Esophagus muscularis mucosa (tissue), 4 donors: ENCODE data around the gene MRFAP1L1. TPM values are rescaled to one million over a fixed set of nuclear protein-coding genes. Genes with fewer than 3 reads are reported as not detected.

ENCODE experiments used
- DNase-seq: peaks from one replicate; pipeline ENCODE4 v3.0.0-alpha.2; 2017; ENCODE audit errors: extremely low spot score
- H3K27ac ChIP-seq, 4 donors: fragments of 200-600 bp; sonication (generic); replicated peaks in 1 of 4; 1 replicate in 3 of 4; 2 replicates in 1 of 4; pipeline ENCODE4 v1.5.1; 2016 to 2019; ENCODE audit warnings: mild to moderate bottlenecking in 1 of 4
- H3K27me3 ChIP-seq, 4 donors: fragments of 200-600 bp; sonication (generic); one replicate each; pipeline versions ENCODE4 v1.5.1 to v1.6.0; 2016 to 2019
- H3K36me3 ChIP-seq, 4 donors: fragments of 200-600 bp; sonication (generic); one replicate each; pipeline ENCODE4 v1.5.1; 2016 to 2019
- H3K4me1 ChIP-seq, 4 donors: fragments of 200-600 bp; sonication (generic); one replicate each; pipeline ENCODE4 v1.5.1; 2016 to 2019
- H3K4me3 ChIP-seq, 4 donors: fragments of 200-600 bp; sonication (generic); 1 replicate in 2 of 4; 2 replicates in 2 of 4; pipeline ENCODE4 v1.5.1; 2016 to 2019; ENCODE audit warnings: mild to moderate bottlenecking in 4 of 4, moderate library complexity in 1 of 4
- H3K9me3 ChIP-seq, 4 donors: fragments of 200-600 bp; sonication (generic); 1 replicate in 3 of 4; 2 replicates in 1 of 4; pipeline ENCODE4 v1.5.1; 2016 to 2019
- EP300 ChIP-seq: sonication (generic); formaldehyde crosslinking; IDR thresholded peaks from one replicate; pipeline ENCODE4 v1.6.1; 2017; ENCODE audit warnings: antibody characterized with exemption
- POLR2A ChIP-seq: fragments of 450-650 bp; IDR thresholded peaks from one replicate; pipeline ENCODE4 v1.6.1; 2017; ENCODE audit warnings: antibody characterized with exemption, moderate library complexity, mild to moderate bottlenecking, low read depth
- POLR2AphosphoS5 ChIP-seq, 2 donors: sonication (generic); formaldehyde crosslinking; IDR thresholded peaks; one replicate each; pipeline ENCODE4 v1.6.1; 2017; ENCODE audit warnings: antibody characterized with exemption in 2 of 2
- WGBS: methylation state at CpG from one replicate; pipeline ENCODE4 v1.1.5; 2018; 5-methylcytosine and 5-hydroxymethylcytosine counted together
- intact Hi-C: fragments of 100-400 bp; cut with DNase I; formaldehyde crosslinking; loops from one replicate; pipeline ENCODE4 v1.15.1; 2023
- total RNA-seq, 4 donors: library from RNA; depleted of rRNA; stranded (reverse); fragments of >200 nt; gene quantifications; one replicate each; pipeline versions ENCODE4 v1.1.0 to v1.2.1, GENCODE V29; 2016
- TF ChIP-seq, protein P1 (sequence below), 3 experiments: fragments of 200-600 bp in 2 of 3; fragments of 450-650 bp in 1 of 3; sonication (generic) in 2 of 3; IDR thresholded peaks; one replicate each; pipeline ENCODE4 v1.5.1; 2017 to 2019; ENCODE audit warnings: antibody characterized with exemption in 3 of 3, mild to moderate bottlenecking in 2 of 3, moderate library complexity in 1 of 3

Gene MRFAP1L1
- total RNA-seq, 4 donors from 2014 or later, result 55.2 to 60.0 (median 57.0) TPM

DNA sequence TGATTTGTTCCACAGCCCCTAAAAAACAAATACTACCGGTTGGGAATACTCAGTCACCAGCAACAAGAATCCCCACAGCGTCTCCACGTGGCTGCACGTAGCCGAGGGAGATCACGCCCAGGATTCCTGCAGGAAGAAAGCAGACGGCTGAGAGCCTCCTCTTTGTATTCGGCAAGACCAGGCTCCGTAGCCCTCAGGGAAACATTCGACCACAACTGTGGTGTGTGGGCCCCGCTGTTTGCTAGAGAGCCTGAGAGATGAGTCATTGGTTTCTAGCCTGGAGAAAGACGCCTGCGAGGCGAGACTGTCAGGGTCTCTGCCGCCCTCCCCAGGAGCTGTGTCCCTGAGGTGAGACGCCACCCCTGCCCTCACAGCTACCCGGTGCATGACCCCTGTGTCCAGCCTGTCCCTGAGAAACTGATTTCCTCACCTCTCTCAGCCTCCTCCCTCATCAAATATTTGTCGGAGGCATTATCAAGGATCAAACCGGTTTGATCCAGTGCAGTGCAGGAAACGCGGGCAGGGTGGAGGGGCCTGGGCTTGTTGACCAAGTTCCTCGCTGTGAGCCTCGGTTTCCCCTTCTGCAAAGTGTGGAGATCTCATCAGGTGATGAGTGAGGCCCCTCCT is 20.7 kb downstream of the MRFAP1L1 start:
- no peak overlapping the region for H3K27ac ChIP-seq
- H3K36me3 ChIP-seq, result no peaks in the 10 kb centered on the region
- peaks cover 0 to 15% (median 6%) of the 10 kb centered on the region in 4 donors for H3K4me1 ChIP-seq
- no peaks in the 10 kb centered on the region for H3K27me3 ChIP-seq
- 53% methylated on average over 15 of the region's 23 CpGs for WGBS
- no peak overlapping the region for H3K4me3 ChIP-seq
- no peaks in the 10 kb centered on the region for H3K9me3 ChIP-seq
- TF ChIP-seq, protein P1, sequence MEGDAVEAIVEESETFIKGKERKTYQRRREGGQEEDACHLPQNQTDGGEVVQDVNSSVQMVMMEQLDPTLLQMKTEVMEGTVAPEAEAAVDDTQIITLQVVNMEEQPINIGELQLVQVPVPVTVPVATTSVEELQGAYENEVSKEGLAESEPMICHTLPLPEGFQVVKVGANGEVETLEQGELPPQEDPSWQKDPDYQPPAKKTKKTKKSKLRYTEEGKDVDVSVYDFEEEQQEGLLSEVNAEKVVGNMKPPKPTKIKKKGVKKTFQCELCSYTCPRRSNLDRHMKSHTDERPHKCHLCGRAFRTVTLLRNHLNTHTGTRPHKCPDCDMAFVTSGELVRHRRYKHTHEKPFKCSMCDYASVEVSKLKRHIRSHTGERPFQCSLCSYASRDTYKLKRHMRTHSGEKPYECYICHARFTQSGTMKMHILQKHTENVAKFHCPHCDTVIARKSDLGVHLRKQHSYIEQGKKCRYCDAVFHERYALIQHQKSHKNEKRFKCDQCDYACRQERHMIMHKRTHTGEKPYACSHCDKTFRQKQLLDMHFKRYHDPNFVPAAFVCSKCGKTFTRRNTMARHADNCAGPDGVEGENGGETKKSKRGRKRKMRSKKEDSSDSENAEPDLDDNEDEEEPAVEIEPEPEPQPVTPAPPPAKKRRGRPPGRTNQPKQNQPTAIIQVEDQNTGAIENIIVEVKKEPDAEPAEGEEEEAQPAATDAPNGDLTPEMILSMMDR (IDR thresholded peaks at IDR 0.05), result no peak
- TF ChIP-seq POLR2A (no peak), EP300 (no peak)
- no peak for DNase-seq
- intact Hi-C loops, result no loop called here

DNA sequence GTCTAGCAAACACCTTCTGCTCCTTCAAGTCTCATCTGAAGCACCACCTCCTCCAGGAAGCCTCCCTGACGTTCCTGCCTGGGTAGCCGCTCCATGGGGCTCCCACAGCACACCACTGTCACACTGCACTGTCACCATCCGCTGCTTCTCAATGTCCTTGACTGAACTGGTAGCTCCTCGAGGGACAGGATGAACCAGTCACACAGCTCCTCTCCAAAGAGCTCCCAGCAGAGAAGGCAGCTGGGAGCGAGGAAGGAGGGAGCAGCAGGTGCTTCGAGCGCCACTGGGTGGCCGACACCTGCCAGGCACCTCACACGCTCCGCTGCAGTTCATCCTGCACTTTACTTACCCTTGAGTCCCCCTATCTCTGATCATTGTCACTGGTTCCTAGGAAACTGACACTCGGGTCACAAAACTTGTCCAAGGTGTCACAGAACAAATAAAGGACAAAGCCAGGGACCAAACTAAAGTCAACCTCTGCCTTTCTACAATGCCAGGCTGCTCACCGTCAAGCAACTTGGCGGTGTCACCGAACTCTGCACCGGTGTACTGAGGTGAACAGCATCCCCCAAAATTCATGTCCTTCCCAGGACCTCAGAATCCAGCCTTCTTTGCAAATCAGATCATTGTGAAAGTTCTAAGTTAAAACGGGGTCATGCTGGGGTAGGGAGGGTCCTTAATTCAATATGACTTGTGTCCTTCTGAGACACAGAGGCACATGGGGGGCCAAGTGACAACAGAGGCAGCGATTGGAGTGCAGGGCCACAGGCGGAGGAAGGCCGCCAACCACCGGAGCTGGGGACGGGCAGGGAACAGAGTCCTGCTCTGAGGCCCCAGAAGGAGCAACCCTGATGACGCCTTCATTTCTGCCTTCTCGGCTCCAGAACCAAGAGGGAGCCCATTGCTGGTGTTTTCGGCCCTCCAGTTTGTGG is 21.5 kb downstream of the MRFAP1L1 start:
- Histone ChIP-seq H3K27ac (no peak overlapping the region), H3K4me3 (no peak overlapping the region), H3K4me1 (peaks cover 0 to 8% (median 3%) of the 10 kb centered on the region in 4 donors), H3K36me3 (no peaks in the 10 kb centered on the region), H3K27me3 (no peaks in the 10 kb centered on the region), H3K9me3 (no peaks in the 10 kb centered on the region)
- intact Hi-C loops, result no loop called here
- WGBS, result 90% methylated on average over 24 of the region's 24 CpGs
- DNase-seq, result no peak
- TF ChIP-seq POLR2A (no peak), POLR2AphosphoS5 (IDR thresholded peaks at IDR 0.05) (no peak), EP300 (no peak)
- TF ChIP-seq, protein P1 (IDR thresholded peaks at IDR 0.05), result no peak

DNA sequence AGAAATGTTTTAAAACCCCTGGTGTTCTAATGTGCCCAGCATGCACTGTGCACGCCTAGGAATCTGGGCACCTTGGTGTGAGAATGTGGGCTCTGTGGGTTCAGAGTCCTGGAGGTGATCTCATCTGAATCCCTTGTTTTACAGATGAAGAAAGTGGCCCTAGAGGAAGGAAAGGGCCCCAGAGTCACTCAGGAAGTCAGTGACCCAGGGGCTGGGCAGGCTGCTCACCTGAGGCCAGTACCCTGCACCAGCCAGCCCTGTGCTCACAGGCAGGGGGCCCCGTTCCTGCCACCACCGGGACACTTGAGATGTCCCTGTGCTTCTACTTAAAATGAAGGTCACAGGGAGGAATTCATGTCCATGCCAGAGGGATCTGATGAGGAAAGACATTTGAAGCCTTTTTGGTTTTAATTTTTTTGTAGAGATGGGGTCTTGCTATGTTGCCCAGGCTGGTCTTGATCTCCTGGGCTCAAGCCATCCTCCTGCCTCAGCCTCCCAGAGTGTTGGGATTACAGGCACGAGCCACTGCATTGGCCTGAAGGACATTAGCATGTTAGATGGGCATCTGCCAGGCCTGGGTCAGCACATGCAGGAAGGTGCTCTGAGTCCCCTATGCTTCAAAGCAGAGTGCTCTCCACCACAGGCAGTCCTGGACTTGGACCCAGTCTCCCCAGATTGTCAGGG is 23.4 kb downstream of the MRFAP1L1 start:
- no peaks in the 10 kb centered on the region for H3K36me3 ChIP-seq
- H3K9me3 ChIP-seq, result no peaks in the 10 kb centered on the region
- no peaks in the 10 kb centered on the region for H3K27me3 ChIP-seq
- no peak for TF ChIP-seq POLR2A
- TF ChIP-seq, protein P1 (IDR thresholded peaks at IDR 0.05), result no peak
- no peak for TF ChIP-seq POLR2AphosphoS5 (IDR thresholded peaks at IDR 0.05)
- TF ChIP-seq EP300, result no peak
- no peak overlapping the region for H3K27ac ChIP-seq
- DNase-seq, result no peak
- WGBS, result 94% methylated on average over 4 of the region's 4 CpGs
- no peak overlapping the region for H3K4me3 ChIP-seq
- peaks cover 0 to 8% (median 3%) of the 10 kb centered on the region in 4 donors for H3K4me1 ChIP-seq
- intact Hi-C loops, result no loop called here

DNA sequence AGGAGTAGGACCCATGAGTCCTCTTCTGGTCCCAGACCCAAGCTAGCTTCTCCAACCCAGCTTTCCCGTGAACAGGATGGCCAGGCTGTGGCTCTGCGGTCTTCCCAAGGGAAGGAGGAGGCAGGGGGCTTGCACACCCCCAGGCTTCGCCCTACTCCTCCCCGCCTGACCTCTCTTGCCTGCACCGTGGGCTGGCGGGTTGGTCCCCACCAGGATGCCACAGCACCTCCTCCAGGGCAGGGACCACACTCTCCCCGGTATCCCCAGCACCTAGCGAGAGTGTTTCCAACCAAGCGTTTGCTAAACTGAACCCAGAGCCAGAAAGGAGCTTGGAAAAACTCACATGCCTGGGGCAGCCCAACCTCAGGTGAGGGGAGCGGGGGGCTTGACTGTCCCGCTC is 25.0 kb downstream of the MRFAP1L1 start:
- intact Hi-C loops, result no loop called here
- H3K9me3 ChIP-seq, result no peaks in the 10 kb centered on the region
- no peaks in the 10 kb centered on the region for H3K27me3 ChIP-seq
- H3K27ac ChIP-seq, result no peak overlapping the region
- H3K36me3 ChIP-seq, result no peaks in the 10 kb centered on the region
- TF ChIP-seq POLR2A (no peak), POLR2AphosphoS5 (IDR thresholded peaks at IDR 0.05) (no peak), EP300 (no peak)
- TF ChIP-seq, protein P1 (IDR thresholded peaks at IDR 0.05), result no peak
- DNase-seq, result no peak
- H3K4me1 ChIP-seq, result peaks cover 0 to 8% (median 3%) of the 10 kb centered on the region in 4 donors
- WGBS, result 83% methylated on average over 11 of the region's 11 CpGs
- no peak overlapping the region for H3K4me3 ChIP-seq
